H9 (cell line): Measurements from ENCODE around the gene ST6GALNAC5. TPM values are rescaled to one million over a fixed set of nuclear protein-coding genes. Genes with fewer than 3 reads are reported as not detected.

ENCODE experiments used
- DNase-seq: peaks from one replicate; pipeline ENCODE4 v3.0.0-alpha.2; 2017
- H2AFZ ChIP-seq: one replicate; pipeline ENCODE4 v1.6.1; 2013; ENCODE audit warnings: mild to moderate bottlenecking, low read length, control low read depth, moderate library complexity
- H2AK5ac ChIP-seq: 2 replicates; pipeline ENCODE4 v1.6.1; 2013; ENCODE audit warnings: low read length, control low read depth, mixed read lengths; ENCODE audit not compliant: insufficient read length
- H2BK120ac ChIP-seq: one replicate; pipeline ENCODE4 v1.6.1; 2013; ENCODE audit warnings: low read depth, mild to moderate bottlenecking, low read length, control low read depth, inconsistent platforms; ENCODE audit not compliant: poor library complexity, severe bottlenecking
- H2BK12ac ChIP-seq: 2 replicates; pipeline ENCODE4 v1.6.1; 2013; ENCODE audit warnings: low read length, control low read depth, mixed read lengths, low read depth; ENCODE audit not compliant: insufficient read length
- H2BK15ac ChIP-seq: 2 replicates; pipeline ENCODE4 v1.6.1; 2013; ENCODE audit warnings: low read depth, low read length, control low read depth
- H2BK20ac ChIP-seq: one replicate; pipeline ENCODE4 v1.6.1; 2013; ENCODE audit warnings: low read depth, mild to moderate bottlenecking, low read length, control low read depth, inconsistent platforms; ENCODE audit not compliant: poor library complexity, severe bottlenecking
- H2BK5ac ChIP-seq: 2 replicates; pipeline ENCODE4 v1.6.1; 2013; ENCODE audit warnings: low read length, control low read depth, mixed read lengths; ENCODE audit not compliant: insufficient read length
- H3K14ac ChIP-seq: 2 replicates; pipeline ENCODE4 v1.6.1; 2013; ENCODE audit warnings: low read length, control low read depth; ENCODE audit not compliant: insufficient read depth
- H3K18ac ChIP-seq: 2 replicates; pipeline ENCODE4 v1.6.1; 2013; ENCODE audit warnings: low read depth, mild to moderate bottlenecking, mixed read lengths, low read length, control low read depth; ENCODE audit not compliant: insufficient read length
- H3K23ac ChIP-seq: 2 replicates; pipeline ENCODE4 v1.6.1; 2013; ENCODE audit warnings: low read length, control low read depth, mixed read lengths, low read depth; ENCODE audit not compliant: insufficient read length
- H3K23me2 ChIP-seq: 2 replicates; pipeline ENCODE4 v1.6.1; 2013; ENCODE audit warnings: low read depth, mild to moderate bottlenecking, mixed read lengths, low read length, control low read depth; ENCODE audit not compliant: insufficient read length, poor library complexity, severe bottlenecking
- H3K27ac ChIP-seq: 2 replicates; pipeline ENCODE4 v1.5.1; 2013; ENCODE audit warnings: low read length, control low read depth, mixed read lengths, low read depth; ENCODE audit not compliant: insufficient read length
- H3K27me3 ChIP-seq: 2 replicates; pipeline ENCODE4 v1.6.1; 2013; ENCODE audit warnings: low read length, control low read depth, inconsistent platforms; ENCODE audit not compliant: insufficient read depth
- H3K4ac ChIP-seq: 2 replicates; pipeline ENCODE4 v1.6.1; 2013; ENCODE audit warnings: low read depth, mild to moderate bottlenecking, control low read depth, inconsistent platforms, low read length, moderate library complexity
- H3K4me1 ChIP-seq: 2 replicates; pipeline ENCODE4 v1.6.1; 2013; ENCODE audit warnings: low read length, control low read depth, inconsistent platforms; ENCODE audit not compliant: insufficient read depth
- H3K4me2 ChIP-seq: 2 replicates; pipeline ENCODE4 v1.6.1; 2013; ENCODE audit warnings: low read length, control low read depth, mixed read lengths; ENCODE audit not compliant: insufficient read length, insufficient read depth
- H3K56ac ChIP-seq: 2 replicates; pipeline ENCODE4 v1.6.1; 2013; ENCODE audit warnings: low read depth, mild to moderate bottlenecking, mixed read lengths, low read length, control low read depth; ENCODE audit not compliant: insufficient read length
- H3K79me1 ChIP-seq: 2 replicates; pipeline ENCODE4 v1.6.1; 2013; ENCODE audit warnings: low read depth, mild to moderate bottlenecking, moderate library complexity, low read length, control low read depth, inconsistent platforms; ENCODE audit not compliant: insufficient read depth, poor library complexity, severe bottlenecking
- H3K79me2 ChIP-seq: 2 replicates; pipeline ENCODE4 v1.6.1; 2013; ENCODE audit warnings: low read length, control low read depth, inconsistent platforms; ENCODE audit not compliant: insufficient read depth
- H3K9ac ChIP-seq: 2 replicates; pipeline ENCODE4 v1.6.1; 2013; ENCODE audit warnings: low read length, control low read depth, mixed read lengths; ENCODE audit not compliant: insufficient read length; ENCODE audit errors: extremely low read depth
- H3K9me3 ChIP-seq: one replicate; pipeline ENCODE4 v1.6.1; 2013; ENCODE audit warnings: low read depth, low read length, inconsistent platforms; ENCODE audit not compliant: control insufficient read depth
- H3T11ph ChIP-seq: one replicate; pipeline ENCODE4 v1.6.1; 2013; ENCODE audit warnings: mild to moderate bottlenecking, low read length, control low read depth, inconsistent platforms
- H4K20me1 ChIP-seq: one replicate; pipeline ENCODE4 v1.6.1; 2013; ENCODE audit not compliant: control insufficient read depth, insufficient read length, insufficient read depth
- H4K5ac ChIP-seq: 2 replicates; pipeline ENCODE4 v1.6.1; 2013; ENCODE audit warnings: low read depth, mild to moderate bottlenecking, mixed read lengths, low read length, control low read depth; ENCODE audit not compliant: insufficient read length
- H4K8ac ChIP-seq: replicated peaks from 2 replicates; pipeline ENCODE4 v1.6.1; 2013; ENCODE audit warnings: low read length, control low read depth, mixed read lengths, low read depth; ENCODE audit not compliant: insufficient read length
- H4K91ac ChIP-seq: 2 replicates; pipeline ENCODE4 v1.6.1; 2013; ENCODE audit warnings: low read depth, mild to moderate bottlenecking, moderate library complexity, mixed read lengths, low read length, control low read depth; ENCODE audit not compliant: insufficient read length
- H3K27ac Mint-ChIP-seq, 3 experiments: 2 replicates in 2 of 3; 3 replicates in 1 of 3; pipeline ENCODE4 v1.8.0; 2020 to 2021; ENCODE audit warnings: mixed read lengths in 3 of 3, mild to moderate bottlenecking in 1 of 3, moderate library complexity in 1 of 3
- H3K27me3 Mint-ChIP-seq: 2 replicates; pipeline ENCODE4 v1.8.0; 2021; ENCODE audit warnings: low read depth, mild to moderate bottlenecking, moderate library complexity, mixed read lengths
- H3K36me3 Mint-ChIP-seq, 3 experiments: 2 replicates in 2 of 3; 3 replicates in 1 of 3; pipeline ENCODE4 v1.8.0; 2020 to 2021; ENCODE audit warnings: low read depth in 3 of 3, mixed read lengths in 3 of 3; ENCODE audit not compliant: insufficient read depth in 1 of 3
- H3K4me1 Mint-ChIP-seq, 2 experiments: 2 replicates each; pipeline ENCODE4 v1.8.0; 2020; ENCODE audit warnings: mixed read lengths in 2 of 2
- H3K4me3 Mint-ChIP-seq, 2 experiments: 2 replicates in 1 of 2; 3 replicates in 1 of 2; pipeline ENCODE4 v1.8.0; 2020 to 2021; ENCODE audit warnings: mild to moderate bottlenecking in 2 of 2, mixed read lengths in 2 of 2, moderate library complexity in 1 of 2
- H3K9me3 Mint-ChIP-seq, 2 experiments: 2 replicates in 1 of 2; 3 replicates in 1 of 2; pipeline ENCODE4 v1.8.0; 2020; ENCODE audit warnings: mild to moderate bottlenecking in 2 of 2, mixed read lengths in 2 of 2, moderate library complexity in 1 of 2
- CTCF ChIP-seq: fragments of 200-600 bp; sonication (generic); conservative IDR thresholded peaks from 3 replicates; pipeline ENCODE4 v1.8.0; 2021; ENCODE audit warnings: antibody characterized with exemption, mild to moderate bottlenecking
- total RNA-seq: library from RNA; stranded (reverse); gene quantifications from 2 replicates; pipeline ENCODE4 v1.2.1, GENCODE V29; 2021

The ST6GALNAC5 gene
- total RNA-seq, 1 experiment from 2014 or later, result 3.3 TPM

DNA sequence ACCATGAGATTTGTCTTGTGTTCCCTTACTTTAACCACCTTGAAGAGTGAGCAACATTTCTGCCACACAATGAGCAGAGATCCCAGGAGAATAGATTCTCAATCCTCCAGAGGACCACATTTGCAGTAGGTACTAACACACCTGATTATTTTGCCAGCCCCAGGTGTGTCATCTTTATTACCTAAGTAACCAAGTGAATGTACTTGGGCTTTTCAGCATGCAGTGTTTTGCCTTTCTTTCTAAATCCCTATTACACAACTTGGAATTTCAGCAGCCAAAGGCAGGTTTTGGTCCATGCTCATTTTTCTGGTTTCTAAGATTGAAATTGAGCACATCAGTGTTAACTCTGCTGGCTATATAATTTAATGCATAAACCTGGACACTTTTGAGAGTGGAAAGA lies 43.2 kb upstream of the ST6GALNAC5 start:
- no peak overlapping the region for H4K5ac ChIP-seq
- Mint-ChIP-seq H3K27me3 (no peaks in the 10 kb centered on the region), H3K4me3 (no peak overlapping the region), H3K27ac (no peak overlapping the region), H3K4me1 (no peaks in the 10 kb centered on the region), H3K36me3 (no peaks in the 10 kb centered on the region), H3K9me3 (no peaks in the 10 kb centered on the region)
- no peak overlapping the region for H3K56ac ChIP-seq
- H2BK12ac ChIP-seq, result no peak overlapping the region
- H2BK20ac ChIP-seq, result no peak overlapping the region
- no peaks in the 10 kb centered on the region for H3K9me3 ChIP-seq
- DNase-seq, result no peak
- no peak overlapping the region for H2BK120ac ChIP-seq
- no peak overlapping the region for H4K91ac ChIP-seq
- H2BK15ac ChIP-seq, result no peak overlapping the region
- no peaks in the 10 kb centered on the region for H4K20me1 ChIP-seq
- no peak overlapping the region for H3K23ac ChIP-seq
- no peak overlapping the region for H3K27ac ChIP-seq
- H3K4me1 ChIP-seq, result no peaks in the 10 kb centered on the region
- H3K9ac ChIP-seq, result no peak overlapping the region
- no peak overlapping the region for H3K14ac ChIP-seq
- no peak for TF ChIP-seq CTCF
- no peak overlapping the region for H3K4ac ChIP-seq
- no peak overlapping the region for H3K4me2 ChIP-seq
- H2AK5ac ChIP-seq, result no peak overlapping the region
- no peak overlapping the region for H2AFZ ChIP-seq
- H3K23me2 ChIP-seq, result no peaks in the 10 kb centered on the region
- H2BK5ac ChIP-seq, result no peak overlapping the region
- no peaks in the 10 kb centered on the region for H3K79me2 ChIP-seq
- no peak overlapping the region for H3T11ph ChIP-seq
- no peaks in the 10 kb centered on the region for H3K79me1 ChIP-seq
- no peaks in the 10 kb centered on the region for H3K27me3 ChIP-seq
- H3K18ac ChIP-seq, result no peak overlapping the region
- H4K8ac ChIP-seq, result no peak overlapping the region
